ENCODE data around the gene ATXN1.
"Not testable (repeated sequence)": the region's sequence is repeated elsewhere in the genome, so short reads cannot be mapped to it uniquely, and the experiment has no call there.

The ATXN1 gene

GRCh38 chr6:16544006-16544405, 217.3 kb downstream of the ATXN1 start:
- Histone ChIP-seq H4K20me1 (ENCODE audit: insufficient read depth, low read length) (no peaks in the 10 kb centered on the region), H3K9ac (ENCODE audit: low read length) (no peak overlapping the region), H3K4me3 (ENCODE audit: low read length) (no peak overlapping the region), H3K79me2 (ENCODE audit: low read length) (no peaks in the 10 kb centered on the region), H3K4me2 (ENCODE audit: low read length) (no peak overlapping the region), H3K36me3 (replicated peaks; ENCODE audit: low read depth, low read length) (no peaks in the 10 kb centered on the region), H3K4me1 (ENCODE audit: low read length) (no peaks in the 10 kb centered on the region), H3K27ac (ENCODE audit: low read length) (no peak overlapping the region), H3K9me3 (ENCODE audit: insufficient read depth, low read length) (no peaks in the 10 kb centered on the region), H2AFZ (ENCODE audit: low read depth, low read length) (no peak overlapping the region), H3K27me3 (ENCODE audit: low read depth, low read length) (peaks cover 13% of the 10 kb centered on the region)
- TF ChIP-seq CTCF (IDR thresholded peaks at IDR 0.05; ENCODE audit: low read depth, low read length) = no peak
- TF ChIP-seq EZH2phosphoT487 (IDR thresholded peaks at IDR 0.05; ENCODE audit: low read depth) = no peak

GRCh38 chr6:16543521-16543920, 217.7 kb downstream of the ATXN1 start:
- no peaks in the 10 kb centered on the region for H3K79me2 ChIP-seq (ENCODE audit: low read length)
- peaks cover 13% of the 10 kb centered on the region for H3K27me3 ChIP-seq (ENCODE audit: low read depth, low read length)
- H4K20me1 ChIP-seq (ENCODE audit: insufficient read depth, low read length) = no peaks in the 10 kb centered on the region
- no peak overlapping the region for H2AFZ ChIP-seq (ENCODE audit: low read depth, low read length)
- no peak overlapping the region for H3K27ac ChIP-seq (ENCODE audit: low read length)
- H3K9ac ChIP-seq (ENCODE audit: low read length) = no peak overlapping the region
- no peaks in the 10 kb centered on the region for H3K9me3 ChIP-seq (ENCODE audit: insufficient read depth, low read length)
- H3K36me3 ChIP-seq (replicated peaks; ENCODE audit: low read depth, low read length) = no peaks in the 10 kb centered on the region
- no peaks in the 10 kb centered on the region for H3K4me1 ChIP-seq (ENCODE audit: low read length)
- H3K4me2 ChIP-seq (ENCODE audit: low read length) = no peak overlapping the region
- TF ChIP-seq EZH2phosphoT487 (IDR thresholded peaks at IDR 0.05; ENCODE audit: low read depth) (no peak), CTCF (IDR thresholded peaks at IDR 0.05; ENCODE audit: low read depth, low read length) (no peak)
- no peak overlapping the region for H3K4me3 ChIP-seq (ENCODE audit: low read length)

GRCh38 chr6:16542070-16542469, 219.2 kb downstream of the ATXN1 start:
- H3K9me3 ChIP-seq (ENCODE audit: insufficient read depth, low read length) = no peaks in the 10 kb centered on the region
- H4K20me1 ChIP-seq (ENCODE audit: insufficient read depth, low read length) = no peaks in the 10 kb centered on the region
- no peak overlapping the region for H3K9ac ChIP-seq (ENCODE audit: low read length)
- H3K27ac ChIP-seq (ENCODE audit: low read length) = no peak overlapping the region
- H3K4me2 ChIP-seq (ENCODE audit: low read length) = no peak overlapping the region
- H3K79me2 ChIP-seq (ENCODE audit: low read length) = no peaks in the 10 kb centered on the region
- H2AFZ ChIP-seq (ENCODE audit: low read depth, low read length) = no peak overlapping the region
- no peak overlapping the region for H3K4me3 ChIP-seq (ENCODE audit: low read length)
- no peaks in the 10 kb centered on the region for H3K36me3 ChIP-seq (replicated peaks; ENCODE audit: low read depth, low read length)
- no peaks in the 10 kb centered on the region for H3K4me1 ChIP-seq (ENCODE audit: low read length)
- H3K27me3 ChIP-seq (ENCODE audit: low read depth, low read length) = peaks cover 13% of the 10 kb centered on the region; the same call in 1 of the 2 replicates
- no peak for TF ChIP-seq EZH2phosphoT487 (IDR thresholded peaks at IDR 0.05; ENCODE audit: low read depth)
- TF ChIP-seq CTCF (IDR thresholded peaks at IDR 0.05; ENCODE audit: low read depth, low read length) = no peak

- H3K4me1 ChIP-seq (ENCODE audit: low read length) = no peaks in the 10 kb centered on the region
Observed at GRCh38 chr6:16540804-16541752, 220.2 kb downstream of the ATXN1 start.

GRCh38 chr6:16540383-16540782, 220.9 kb downstream of the ATXN1 start:
- not testable (repeated sequence) for H3K27ac ChIP-seq (ENCODE audit: low read length); H3K9me3 ChIP-seq (ENCODE audit: insufficient read depth, low read length); H3K9ac ChIP-seq (ENCODE audit: low read length); H3K4me2 ChIP-seq (ENCODE audit: low read length); H3K36me3 ChIP-seq (replicated peaks; ENCODE audit: low read depth, low read length); H2AFZ ChIP-seq (ENCODE audit: low read depth, low read length); H4K20me1 ChIP-seq (ENCODE audit: insufficient read depth, low read length); H3K4me3 ChIP-seq (ENCODE audit: low read length); H3K79me2 ChIP-seq (ENCODE audit: low read length); H3K4me1 ChIP-seq (ENCODE audit: low read length)
- peaks cover 13% of the 10 kb centered on the region; the same call in 1 of the 2 replicates for H3K27me3 ChIP-seq (ENCODE audit: low read depth, low read length)

More at GRCh38 chr6:16540804-16541752, 220.2 kb downstream of the ATXN1 start:
- Histone ChIP-seq H3K27ac (ENCODE audit: low read length) (no peak overlapping the region), H3K9ac (ENCODE audit: low read length) (no peak overlapping the region), H3K9me3 (ENCODE audit: insufficient read depth, low read length) (no peaks in the 10 kb centered on the region), H2AFZ (ENCODE audit: low read depth, low read length) (no peak overlapping the region), H3K36me3 (replicated peaks; ENCODE audit: low read depth, low read length) (no peaks in the 10 kb centered on the region), H3K4me2 (ENCODE audit: low read length) (no peak overlapping the region), H3K4me3 (ENCODE audit: low read length) (no peak overlapping the region), H3K79me2 (ENCODE audit: low read length) (no peaks in the 10 kb centered on the region), H4K20me1 (ENCODE audit: insufficient read depth, low read length) (no peaks in the 10 kb centered on the region), H3K27me3 (ENCODE audit: low read depth, low read length) (peaks cover 13% of the 10 kb centered on the region; the same call in 1 of the 2 replicates)
- TF ChIP-seq EZH2phosphoT487 (IDR thresholded peaks at IDR 0.05; ENCODE audit: low read depth) (no peak), CTCF (IDR thresholded peaks at IDR 0.05; ENCODE audit: low read depth, low read length) (no peak)
